Activated CD4-positive, CD25-positive, alpha-beta regulatory T cell (primary cell): ENCODE results near the gene HYAL1.
A peak's percentile ranks its signal among the peaks of the same experiment; 100 is the strongest.
"Not testable (repeated sequence)": the region's sequence is repeated elsewhere in the genome, so short reads cannot be mapped to it uniquely, and the experiment has no call there.

Experiments used
- DNase-seq, 4 experiments: peaks; one replicate each; lab custom pipeline; 2025; lab: John Stamatoyannopoulos, UW

The HYAL1 gene

GRCh38 chr3:50318615-50319014 lies 15.2 kb upstream of the HYAL1 start:
- DNase-seq: no peak

- no peak for DNase-seq
Measured at GRCh38 chr3:50318163-50318562, 14.8 kb upstream of the HYAL1 start.

- DNase-seq: no peak
Measured at GRCh38 chr3:50317300-50317699, 13.9 kb upstream of the HYAL1 start.

- DNase-seq: peak in 3 of 4 experiments; percentile 18 to 45 (median 30)
Measured at GRCh38 chr3:50316657-50317242, 13.4 kb upstream of the HYAL1 start.

GRCh38 chr3:50314816-50315215 lies 11.4 kb upstream of the HYAL1 start:
- DNase-seq: no peak

GRCh38 chr3:50314342-50314741 lies 11.0 kb upstream of the HYAL1 start:
- no peak for DNase-seq

- DNase-seq: not testable (repeated sequence)
Measured at GRCh38 chr3:50312041-50312440, 8.7 kb upstream of the HYAL1 start.

GRCh38 chr3:50304601-50305000 lies 1.2 kb upstream of the HYAL1 start:
- no peak for DNase-seq

- no peak for DNase-seq
Measured at GRCh38 chr3:50302095-50303012, 1.0 kb downstream of the HYAL1 start.

- no peak for DNase-seq
Measured at GRCh38 chr3:50300681-50301254, 2.6 kb downstream of the HYAL1 start.

- no peak for DNase-seq
Measured at GRCh38 chr3:50299929-50300680, 3.3 kb downstream of the HYAL1 start.

- DNase-seq: no peak
Measured at GRCh38 chr3:50299638-50299928, 3.8 kb downstream of the HYAL1 start.

- DNase-seq: peak; percentile 98
Measured at GRCh38 chr3:50298836-50299637, 4.3 kb downstream of the HYAL1 start, which contains the start of the genes HYAL3 and NAA80. Gene HYAL3 (minus strand): TSS chr3:50299405. CDS start chr3:50295602, 3,803 bp downstream. Gene NAA80 (minus strand): TSS chr3:50299405. CDS start chr3:50297463, 1,942 bp downstream.

- no peak for DNase-seq
Measured at GRCh38 chr3:50297896-50298725, 5.3 kb downstream of the HYAL1 start.

- no peak for DNase-seq
Measured at GRCh38 chr3:50297384-50297775, 6.0 kb downstream of the HYAL1 start.

- DNase-seq: no peak
Measured at GRCh38 chr3:50296721-50297383, 6.5 kb downstream of the HYAL1 start.

- DNase-seq: no peak
Measured at GRCh38 chr3:50295553-50296431, 7.6 kb downstream of the HYAL1 start.

GRCh38 chr3:50294492-50295403 lies 8.6 kb downstream of the HYAL1 start:
- DNase-seq: no peak
